DOHH2 (cell line): ENCODE results near the gene RANBP1.

Experiments
- H3F3A ChIP-seq: fragments of 200-600 bp; sonication (generic), shearing (Covaris generic); 2 replicates; pipeline ENCODE4 v1.6.0; 2016; ENCODE audit warnings: antibody characterized with exemption, mild to moderate bottlenecking; ENCODE audit not compliant: control insufficient read depth, insufficient read depth
- H3K27ac ChIP-seq: fragments of 200-600 bp; sonication (generic); 2 replicates; pipeline ENCODE4 v1.5.1; 2014; ENCODE audit warnings: low read depth, mild to moderate bottlenecking, low read length, moderate library complexity
- H3K27me3 ChIP-seq: fragments of 200-600 bp; sonication (generic); 2 replicates; pipeline ENCODE4 v1.6.1; 2014; ENCODE audit warnings: mild to moderate bottlenecking, low read length, mixed read lengths; ENCODE audit not compliant: control insufficient read depth
- H3K36me3 ChIP-seq: fragments of 200-600 bp; sonication (generic); 2 replicates; pipeline ENCODE4 v1.6.1; 2014; ENCODE audit warnings: mild to moderate bottlenecking, low read length, moderate library complexity, mixed read lengths; ENCODE audit not compliant: control insufficient read depth
- H3K4me1 ChIP-seq: fragments of 200-600 bp; sonication (generic); 2 replicates; pipeline ENCODE4 v1.6.1; 2014; ENCODE audit warnings: mild to moderate bottlenecking, low read length, mixed read lengths; ENCODE audit not compliant: control insufficient read depth
- H3K4me2 ChIP-seq: fragments of 200-600 bp; sonication (generic); 2 replicates; pipeline ENCODE4 v1.6.0; 2014; ENCODE audit warnings: mild to moderate bottlenecking, low read length, moderate library complexity
- H3K4me3 ChIP-seq: fragments of 200-600 bp; sonication (generic); 2 replicates; pipeline ENCODE4 v1.5.1; 2014; ENCODE audit warnings: mild to moderate bottlenecking, low read length, mixed read lengths
- H3K79me2 ChIP-seq: fragments of 200-600 bp; sonication (generic); 2 replicates; pipeline ENCODE4 v1.6.1; 2014; ENCODE audit warnings: mild to moderate bottlenecking, low read length, mixed read lengths; ENCODE audit not compliant: control insufficient read depth
- H3K9me2 ChIP-seq: fragments of 200-600 bp; sonication (generic); replicated peaks from 2 replicates; pipeline ENCODE4 v1.6.1; 2014; ENCODE audit warnings: mild to moderate bottlenecking, low read length, mixed read lengths; ENCODE audit not compliant: control insufficient read depth
- H3K9me3 ChIP-seq: fragments of 200-600 bp; sonication (generic); 2 replicates; pipeline ENCODE4 v1.6.1; 2014; ENCODE audit warnings: antibody characterized with exemption, low read length, mixed read lengths; ENCODE audit not compliant: control insufficient read depth, insufficient read depth
- H4K20me1 ChIP-seq: fragments of 200-600 bp; sonication (generic); 2 replicates; pipeline ENCODE4 v1.6.0; 2014; ENCODE audit warnings: low read depth, mild to moderate bottlenecking, antibody characterized with exemption, low read length, moderate library complexity; ENCODE audit not compliant: control insufficient read depth, insufficient read depth
- EZH2phosphoT487 ChIP-seq: fragments of 200-600 bp; sonication (generic); IDR thresholded peaks from 2 replicates; pipeline ENCODE4 v1.6.1; 2017; ENCODE audit warnings: borderline replicate concordance, mild to moderate bottlenecking, antibody characterized with exemption, low read length, moderate library complexity, mixed read lengths
- TF ChIP-seq, protein P1 (sequence below): fragments of 200-600 bp; sonication (generic); IDR thresholded peaks from one replicate; pipeline ENCODE4 v1.5.1; 2014; ENCODE audit warnings: antibody characterized with exemption, mild to moderate bottlenecking, low read depth, low read length; ENCODE audit not compliant: poor library complexity, severe bottlenecking

The RANBP1 gene

DNA sequence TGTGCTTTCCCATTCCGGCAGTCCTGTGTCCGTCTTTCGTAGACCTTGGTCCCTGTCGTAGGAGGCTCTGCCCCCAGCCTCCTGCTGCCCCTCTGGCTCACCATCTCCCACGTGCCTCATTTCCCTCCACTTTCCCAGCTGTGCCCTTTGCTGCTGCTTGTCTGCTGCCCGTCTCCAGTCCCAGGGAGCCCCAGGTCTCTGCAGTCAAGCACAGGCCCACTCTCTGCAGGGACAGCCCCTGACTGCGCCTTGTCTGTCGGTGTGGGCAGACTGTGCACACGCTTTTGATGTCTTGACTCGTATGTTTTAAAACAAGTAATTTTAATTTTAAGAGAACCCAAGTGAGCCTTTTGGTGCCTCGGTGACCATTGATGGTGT, 23.4 kb upstream of the RANBP1 start:
- no peak overlapping the region for H3K4me3 ChIP-seq
- H3K9me3 ChIP-seq: no peaks in the 10 kb centered on the region
- H3K27ac ChIP-seq: no peak overlapping the region
- H3K27me3 ChIP-seq: no peaks in the 10 kb centered on the region
- peaks cover 99% of the 10 kb centered on the region for H3K36me3 ChIP-seq
- TF ChIP-seq, protein P1, sequence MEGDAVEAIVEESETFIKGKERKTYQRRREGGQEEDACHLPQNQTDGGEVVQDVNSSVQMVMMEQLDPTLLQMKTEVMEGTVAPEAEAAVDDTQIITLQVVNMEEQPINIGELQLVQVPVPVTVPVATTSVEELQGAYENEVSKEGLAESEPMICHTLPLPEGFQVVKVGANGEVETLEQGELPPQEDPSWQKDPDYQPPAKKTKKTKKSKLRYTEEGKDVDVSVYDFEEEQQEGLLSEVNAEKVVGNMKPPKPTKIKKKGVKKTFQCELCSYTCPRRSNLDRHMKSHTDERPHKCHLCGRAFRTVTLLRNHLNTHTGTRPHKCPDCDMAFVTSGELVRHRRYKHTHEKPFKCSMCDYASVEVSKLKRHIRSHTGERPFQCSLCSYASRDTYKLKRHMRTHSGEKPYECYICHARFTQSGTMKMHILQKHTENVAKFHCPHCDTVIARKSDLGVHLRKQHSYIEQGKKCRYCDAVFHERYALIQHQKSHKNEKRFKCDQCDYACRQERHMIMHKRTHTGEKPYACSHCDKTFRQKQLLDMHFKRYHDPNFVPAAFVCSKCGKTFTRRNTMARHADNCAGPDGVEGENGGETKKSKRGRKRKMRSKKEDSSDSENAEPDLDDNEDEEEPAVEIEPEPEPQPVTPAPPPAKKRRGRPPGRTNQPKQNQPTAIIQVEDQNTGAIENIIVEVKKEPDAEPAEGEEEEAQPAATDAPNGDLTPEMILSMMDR: no peak
- TF ChIP-seq EZH2phosphoT487: no peak
- H3F3A ChIP-seq: no peaks in the 10 kb centered on the region
- H3K79me2 ChIP-seq: peaks cover 28% of the 10 kb centered on the region
- no peaks in the 10 kb centered on the region for H3K9me2 ChIP-seq
- no peak overlapping the region for H3K4me2 ChIP-seq
- H4K20me1 ChIP-seq: no peaks in the 10 kb centered on the region; the same call in 1 of the 2 replicates
- H3K4me1 ChIP-seq: no peaks in the 10 kb centered on the region

DNA sequence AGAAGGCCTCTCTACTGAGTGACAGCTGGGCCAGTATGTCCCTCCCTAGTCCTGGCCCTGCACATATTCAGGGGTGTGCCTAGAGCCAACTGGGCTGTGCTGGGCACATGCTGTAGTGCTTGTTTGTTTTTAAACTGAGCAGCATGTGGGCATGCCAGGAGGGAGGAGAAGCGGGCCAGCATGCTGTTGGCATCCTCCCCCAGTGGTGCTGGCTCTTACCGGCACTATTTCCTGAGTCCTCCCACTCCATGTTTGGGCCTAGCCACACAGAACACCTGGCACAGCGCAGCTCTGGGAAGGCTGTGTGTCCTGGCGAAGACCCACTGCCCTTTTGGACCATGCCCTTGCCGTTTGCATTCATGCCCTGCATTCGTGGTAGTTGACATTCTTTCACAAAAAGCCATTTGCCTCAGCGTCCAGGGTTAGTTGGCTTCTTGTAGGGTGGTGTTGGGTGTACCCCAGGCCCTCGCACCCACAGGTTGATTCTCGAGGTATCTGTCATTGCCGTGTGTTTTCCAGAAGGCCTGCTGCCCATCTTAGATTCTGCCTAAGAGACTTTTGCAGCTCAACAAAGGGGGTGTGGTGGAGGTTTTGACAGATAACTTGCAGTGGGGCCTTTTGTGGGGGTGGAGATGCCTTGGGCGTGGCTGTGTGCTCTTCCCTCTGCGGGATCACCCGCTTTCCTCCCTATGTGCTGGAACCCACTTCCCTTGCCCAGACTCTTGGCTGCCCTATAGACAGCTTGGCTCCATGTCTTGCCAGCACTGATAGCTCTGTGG, 22.3 kb upstream of the RANBP1 start:
- Histone ChIP-seq H3K9me2 (no peaks in the 10 kb centered on the region), H3K79me2 (peaks cover 25% of the 10 kb centered on the region), H3K4me3 (no peak overlapping the region), H4K20me1 (no peaks in the 10 kb centered on the region), H3K27ac (no peak overlapping the region), H3K4me1 (no peaks in the 10 kb centered on the region), H3K9me3 (no peaks in the 10 kb centered on the region), H3F3A (no peaks in the 10 kb centered on the region), H3K27me3 (no peaks in the 10 kb centered on the region), H3K4me2 (no peak overlapping the region), H3K36me3 (peaks cover 95% of the 10 kb centered on the region)
- TF ChIP-seq EZH2phosphoT487: no peak
- TF ChIP-seq, protein P1: no peak

DNA sequence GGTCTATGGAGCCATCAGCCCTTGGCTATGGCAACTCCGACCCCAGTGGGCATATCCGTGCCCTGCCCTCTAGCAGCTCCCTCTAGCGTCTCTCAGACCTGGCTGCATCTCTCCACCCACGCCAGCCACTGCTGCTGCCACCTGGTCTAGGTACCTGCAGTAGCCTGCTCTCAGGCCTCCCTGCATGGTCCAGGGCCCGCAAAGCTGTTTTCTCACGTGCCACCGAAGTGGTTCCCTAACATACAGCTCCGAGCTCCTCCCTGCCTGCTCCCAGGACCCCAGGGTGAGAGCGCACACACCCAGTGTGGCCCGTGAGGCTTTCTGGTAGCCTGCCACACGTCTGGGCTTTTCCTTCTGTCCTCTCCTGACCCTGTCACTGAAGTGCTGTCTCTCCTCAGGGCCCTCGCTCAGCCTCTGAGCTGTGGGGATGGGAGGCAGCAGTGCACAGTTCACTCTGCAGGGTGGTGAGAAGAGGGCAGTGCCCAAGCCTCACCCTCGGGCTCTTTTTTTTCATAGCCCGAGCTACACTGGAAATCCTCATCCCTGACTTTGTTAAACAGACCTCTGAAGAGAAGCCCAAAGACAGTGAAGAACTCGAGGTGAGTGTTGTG, 21.6 kb upstream of the RANBP1 start:
- Histone ChIP-seq H3K9me3 (no peaks in the 10 kb centered on the region), H3K36me3 (peaks cover 95% of the 10 kb centered on the region), H3K9me2 (no peaks in the 10 kb centered on the region), H3K4me3 (no peak overlapping the region), H4K20me1 (no peaks in the 10 kb centered on the region), H3K27ac (no peak overlapping the region), H3K79me2 (peaks cover 25% of the 10 kb centered on the region), H3K27me3 (no peaks in the 10 kb centered on the region), H3K4me1 (no peaks in the 10 kb centered on the region), H3F3A (no peaks in the 10 kb centered on the region), H3K4me2 (no peak overlapping the region)
- no peak for TF ChIP-seq EZH2phosphoT487
- TF ChIP-seq, protein P1: no peak
